WTC11 (cell line): ENCODE measurements around the gene RARB. TPM values are rescaled to one million over a fixed set of nuclear protein-coding genes. Genes with fewer than 3 reads are reported as not detected.

Source experiments
- ATAC-seq: fragments of 200-7000 bp; cut with Tn5 transposase; 2 replicates; pipeline ENCODE4 v1.10.0; 2021; ENCODE audit warnings: mild to moderate bottlenecking, moderate library complexity
- CTCF ChIA-PET: fragments of 300-600 bp; sonication (Branson Sonifier 250); formaldehyde crosslinking; loops from one replicate; lab custom pipeline; 2021; ENCODE audit warnings: antibody characterized with exemption; lab: Charles Lee
- POLR2A ChIA-PET: fragments of 350-600 bp; sonication (Branson Sonifier 250); formaldehyde crosslinking; loops from one replicate; lab custom pipeline; 2021; ENCODE audit warnings: antibody characterized with exemption; lab: Charles Lee
- DNase-seq: peaks from one replicate; pipeline ENCODE4 v3.0.0; 2021; ENCODE audit warnings: low spot score
- H3K27ac Mint-ChIP-seq: 2 replicates; pipeline ENCODE4 v1.8.0; 2021; ENCODE audit warnings: mixed read lengths
- H3K27me3 Mint-ChIP-seq: 2 replicates; pipeline ENCODE4 v1.8.0; 2021; ENCODE audit warnings: low read depth, mild to moderate bottlenecking, moderate library complexity, mixed read lengths
- H3K36me3 Mint-ChIP-seq: 2 replicates; pipeline ENCODE4 v1.8.0; 2021; ENCODE audit warnings: mixed read lengths
- H3K4me1 Mint-ChIP-seq: 2 replicates; pipeline ENCODE4 v1.8.0; 2022; ENCODE audit warnings: mixed read lengths
- H3K4me3 Mint-ChIP-seq: 2 replicates; pipeline ENCODE4 v1.8.0; 2021; ENCODE audit warnings: mild to moderate bottlenecking, moderate library complexity, mixed read lengths
- H3K9me3 Mint-ChIP-seq: 2 replicates; pipeline ENCODE4 v1.8.0; 2021; ENCODE audit warnings: mixed read lengths
- ATF1 ChIP-seq: sonication (generic); formaldehyde crosslinking; IDR thresholded peaks from 2 replicates; pipeline ENCODE4 v1.8.1; 2023; ENCODE audit warnings: mild to moderate bottlenecking, moderate library complexity, missing genetic modification reagents
- CREM ChIP-seq: sonication (generic); formaldehyde crosslinking; IDR thresholded peaks from 2 replicates; pipeline ENCODE4 v1.8.1; 2022; ENCODE audit warnings: mild to moderate bottlenecking, missing genetic modification reagents, moderate library complexity
- FOXK1 ChIP-seq: sonication (generic); formaldehyde crosslinking; IDR thresholded peaks from 2 replicates; pipeline ENCODE4 v1.8.0; 2022; ENCODE audit warnings: mild to moderate bottlenecking, moderate library complexity, missing genetic modification reagents
- FOXP1 ChIP-seq: sonication (generic); formaldehyde crosslinking; IDR thresholded peaks from 2 replicates; pipeline ENCODE4 v1.8.0; 2022; ENCODE audit warnings: missing genetic modification reagents, mild to moderate bottlenecking, moderate library complexity, borderline replicate concordance
- HMGA2 ChIP-seq: fragments of 250-450 bp; sonication (Bioruptor Pico); IDR thresholded peaks from 2 replicates; pipeline ENCODE4 v1.4.0; 2021; ENCODE audit warnings: mild to moderate bottlenecking, moderate library complexity
- JAZF1 ChIP-seq: fragments of 250-450 bp; sonication (Bioruptor Pico); IDR thresholded peaks from 2 replicates; pipeline ENCODE4 v1.9.0; 2021; ENCODE audit warnings: moderate library complexity, mild to moderate bottlenecking, inconsistent platforms
- MXD4 ChIP-seq: fragments of 250-450 bp; sonication (Bioruptor Pico); IDR thresholded peaks from 2 replicates; pipeline ENCODE4 v1.8.0; 2021; ENCODE audit warnings: mild to moderate bottlenecking, moderate library complexity, borderline replicate concordance
- NFE2L1 ChIP-seq: sonication (generic); formaldehyde crosslinking; IDR thresholded peaks from 2 replicates; pipeline ENCODE4 v1.8.1; 2023; ENCODE audit warnings: missing genetic modification reagents
- NFYB ChIP-seq: sonication (generic); formaldehyde crosslinking; conservative IDR thresholded peaks from 2 replicates; pipeline ENCODE4 v1.8.0; 2022; ENCODE audit warnings: low read depth, missing genetic modification reagents
- NR1H2 ChIP-seq: sonication (generic); formaldehyde crosslinking; IDR thresholded peaks from 2 replicates; pipeline ENCODE4 v1.9.0; 2021; ENCODE audit warnings: mild to moderate bottlenecking, moderate library complexity, missing genetic modification reagents
- PRRX2 ChIP-seq: fragments of 250-450 bp; sonication (Bioruptor Pico); IDR thresholded peaks from 2 replicates; pipeline ENCODE4 v1.8.0; 2021; ENCODE audit warnings: mild to moderate bottlenecking
- SOX15 ChIP-seq: fragments of 250-450 bp; sonication (Bioruptor Pico); IDR thresholded peaks from 2 replicates; pipeline ENCODE4 v1.9.0; 2021; ENCODE audit warnings: mild to moderate bottlenecking
- ZNF219 ChIP-seq: sonication (generic); formaldehyde crosslinking; IDR thresholded peaks from 2 replicates; pipeline ENCODE4 v1.8.0; 2023; ENCODE audit warnings: missing genetic modification reagents, mild to moderate bottlenecking, borderline replicate concordance
- ZNF416 ChIP-seq: fragments of 250-450 bp; sonication (Bioruptor Pico); IDR thresholded peaks from 2 replicates; pipeline ENCODE4 v1.9.0; 2021; ENCODE audit warnings: mild to moderate bottlenecking, inconsistent platforms
- total RNA-seq: library from RNA; stranded (reverse); gene quantifications from 3 replicates; pipeline ENCODE4 v1.2.3, GENCODE V29; 2021
- TF ChIP-seq, protein P1 (sequence below): sonication (generic); formaldehyde crosslinking; IDR thresholded peaks from 2 replicates; pipeline ENCODE4 v1.8.1; 2022; ENCODE audit warnings: low read depth, mild to moderate bottlenecking, moderate library complexity, missing genetic modification reagents, borderline replicate concordance
- TF ChIP-seq, protein P2 (sequence below): sonication (generic); formaldehyde crosslinking; IDR thresholded peaks from 2 replicates; pipeline ENCODE4 v1.8.1; 2023; ENCODE audit warnings: mild to moderate bottlenecking, moderate library complexity, missing genetic modification reagents
- TF ChIP-seq, protein P3 (sequence below): sonication (generic); formaldehyde crosslinking; IDR thresholded peaks from 2 replicates; pipeline ENCODE4 v1.8.1; 2023; ENCODE audit warnings: mild to moderate bottlenecking, missing genetic modification reagents
- TF ChIP-seq, protein P4 (sequence below): fragments of 250-450 bp; sonication (Bioruptor Pico); IDR thresholded peaks from 2 replicates; pipeline ENCODE4 v1.9.0; 2021; ENCODE audit warnings: moderate library complexity, mild to moderate bottlenecking, inconsistent platforms, borderline replicate concordance
- TF ChIP-seq, protein P5 (sequence below): sonication (generic); formaldehyde crosslinking; IDR thresholded peaks from 2 replicates; pipeline ENCODE4 v1.8.0; 2022; ENCODE audit warnings: missing genetic modification reagents
- TF ChIP-seq, protein P6 (sequence below): fragments of 200-600 bp; IDR thresholded peaks from 2 replicates; pipeline ENCODE4 v1.8.0; 2022; ENCODE audit warnings: antibody characterized with exemption
- TF ChIP-seq, protein P7 (sequence below): sonication (generic); formaldehyde crosslinking; IDR thresholded peaks from 2 replicates; pipeline ENCODE4 v1.8.0; 2022; ENCODE audit warnings: mild to moderate bottlenecking, missing genetic modification reagents

RARB gene
- total RNA-seq, 1 experiment from 2014 or later, result not detected

DNA sequence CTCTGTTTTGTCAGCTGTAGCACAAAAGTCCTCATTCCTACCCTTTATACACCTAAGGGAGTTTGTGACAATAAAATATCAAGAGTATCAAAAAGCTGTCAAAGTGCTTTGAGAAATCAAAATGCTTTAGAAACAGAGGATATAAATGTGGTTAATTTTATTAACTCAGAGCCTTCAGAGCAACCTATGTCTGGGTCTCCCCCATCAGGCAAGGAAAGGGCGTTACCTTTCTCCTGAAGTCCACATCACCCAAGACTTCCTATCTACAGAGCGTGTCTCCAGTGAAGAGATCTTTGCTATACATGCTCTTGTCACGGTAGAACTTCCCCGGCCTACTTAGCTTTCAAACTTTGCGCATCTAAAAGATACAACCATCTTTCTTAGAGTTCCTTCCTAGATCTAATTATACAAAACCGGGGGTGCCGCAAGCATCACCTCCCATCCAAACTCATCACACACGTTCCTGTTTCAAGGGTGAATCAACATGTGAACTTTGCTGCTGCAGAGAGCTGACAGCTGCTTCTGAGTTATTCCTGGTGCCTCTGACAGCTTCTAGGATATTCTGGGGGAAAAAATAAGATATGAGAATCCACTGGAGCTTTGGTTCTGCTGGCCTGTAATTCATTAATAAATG lies 93.0 kb downstream of the RARB start:
- no peak for TF ChIP-seq PRRX2
- TF ChIP-seq, protein P1, sequence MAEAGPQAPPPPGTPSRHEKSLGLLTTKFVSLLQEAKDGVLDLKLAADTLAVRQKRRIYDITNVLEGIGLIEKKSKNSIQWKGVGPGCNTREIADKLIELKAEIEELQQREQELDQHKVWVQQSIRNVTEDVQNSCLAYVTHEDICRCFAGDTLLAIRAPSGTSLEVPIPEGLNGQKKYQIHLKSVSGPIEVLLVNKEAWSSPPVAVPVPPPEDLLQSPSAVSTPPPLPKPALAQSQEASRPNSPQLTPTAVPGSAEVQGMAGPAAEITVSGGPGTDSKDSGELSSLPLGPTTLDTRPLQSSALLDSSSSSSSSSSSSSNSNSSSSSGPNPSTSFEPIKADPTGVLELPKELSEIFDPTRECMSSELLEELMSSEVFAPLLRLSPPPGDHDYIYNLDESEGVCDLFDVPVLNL (CRISPR knock-in tag), result no peak
- no peak for TF ChIP-seq NFYB (CRISPR knock-in tag)
- TF ChIP-seq MXD4, result no peak
- no peak for TF ChIP-seq JAZF1 (CRISPR knock-in tag)
- TF ChIP-seq NFE2L1, result no peak
- no peak for TF ChIP-seq SOX15
- TF ChIP-seq FOXP1 (CRISPR knock-in tag), result no peak
- no peak for TF ChIP-seq ZNF416
- TF ChIP-seq, protein P2, sequence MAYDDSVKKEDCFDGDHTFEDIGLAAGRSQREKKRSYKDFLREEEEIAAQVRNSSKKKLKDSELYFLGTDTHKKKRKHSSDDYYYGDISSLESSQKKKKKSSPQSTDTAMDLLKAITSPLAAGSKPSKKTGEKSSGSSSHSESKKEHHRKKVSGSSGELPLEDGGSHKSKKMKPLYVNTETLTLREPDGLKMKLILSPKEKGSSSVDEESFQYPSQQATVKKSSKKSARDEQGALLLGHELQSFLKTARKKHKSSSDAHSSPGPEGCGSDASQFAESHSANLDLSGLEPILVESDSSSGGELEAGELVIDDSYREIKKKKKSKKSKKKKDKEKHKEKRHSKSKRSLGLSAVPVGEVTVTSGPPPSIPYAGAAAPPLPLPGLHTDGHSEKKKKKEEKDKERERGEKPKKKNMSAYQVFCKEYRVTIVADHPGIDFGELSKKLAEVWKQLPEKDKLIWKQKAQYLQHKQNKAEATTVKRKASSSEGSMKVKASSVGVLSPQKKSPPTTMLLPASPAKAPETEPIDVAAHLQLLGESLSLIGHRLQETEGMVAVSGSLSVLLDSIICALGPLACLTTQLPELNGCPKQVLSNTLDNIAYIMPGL (CRISPR knock-in tag), result no peak
- TF ChIP-seq, protein P3, sequence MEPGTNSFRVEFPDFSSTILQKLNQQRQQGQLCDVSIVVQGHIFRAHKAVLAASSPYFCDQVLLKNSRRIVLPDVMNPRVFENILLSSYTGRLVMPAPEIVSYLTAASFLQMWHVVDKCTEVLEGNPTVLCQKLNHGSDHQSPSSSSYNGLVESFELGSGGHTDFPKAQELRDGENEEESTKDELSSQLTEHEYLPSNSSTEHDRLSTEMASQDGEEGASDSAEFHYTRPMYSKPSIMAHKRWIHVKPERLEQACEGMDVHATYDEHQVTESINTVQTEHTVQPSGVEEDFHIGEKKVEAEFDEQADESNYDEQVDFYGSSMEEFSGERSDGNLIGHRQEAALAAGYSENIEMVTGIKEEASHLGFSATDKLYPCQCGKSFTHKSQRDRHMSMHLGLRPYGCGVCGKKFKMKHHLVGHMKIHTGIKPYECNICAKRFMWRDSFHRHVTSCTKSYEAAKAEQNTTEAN, result no peak
- TF ChIP-seq, all 79 proteins: peak for 0
- no peak for DNase-seq
- Mint-ChIP-seq H3K4me3 (no peak overlapping the region), H3K4me1 (no peaks in the 10 kb centered on the region), H3K27ac (no peak overlapping the region), H3K27me3 (no peaks in the 10 kb centered on the region), H3K36me3 (no peaks in the 10 kb centered on the region), H3K9me3 (no peaks in the 10 kb centered on the region)
- ChIA-PET CTCF (interaction anchor here (1.0 kb wide), 1 partner anchor 12 kb away, joined by 3 read pairs; no protein-coding TSS in a partner anchor), POLR2A (no interaction called here)
- 0 out of 2 replicates have a peak, but pooled peaks have one; percentile 28 for ATAC-seq

DNA sequence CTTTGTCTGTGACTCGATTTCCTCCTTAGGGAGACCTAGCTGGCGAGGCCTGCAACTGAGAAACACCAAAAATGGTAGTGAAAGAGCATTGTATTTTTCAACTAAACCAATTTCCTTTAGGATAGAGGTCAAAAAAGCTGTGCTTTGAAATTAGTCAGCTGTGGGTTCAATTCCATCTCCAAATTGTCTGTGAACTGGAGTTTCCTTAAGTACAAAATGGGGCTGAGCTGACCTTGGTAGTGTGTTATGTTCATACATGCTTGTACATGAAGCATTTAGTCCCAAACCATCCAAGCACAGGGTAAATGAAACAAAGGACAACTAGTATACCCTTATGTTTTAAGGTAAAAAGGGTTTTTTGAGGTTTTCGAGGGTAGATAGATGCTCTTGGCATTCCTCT lies 99.3 kb downstream of the RARB start:
- no peak overlapping the region for H3K4me3 Mint-ChIP-seq
- DNase-seq, result no peak
- TF ChIP-seq FOXK1 (no peak), HMGA2 (CRISPR knock-in tag) (no peak), NR1H2 (CRISPR knock-in tag) (no peak), ZNF219 (no peak), JAZF1 (CRISPR knock-in tag) (no peak), CREM (no peak), SOX15 (no peak), ATF1 (CRISPR knock-in tag) (no peak)
- TF ChIP-seq, protein P4, sequence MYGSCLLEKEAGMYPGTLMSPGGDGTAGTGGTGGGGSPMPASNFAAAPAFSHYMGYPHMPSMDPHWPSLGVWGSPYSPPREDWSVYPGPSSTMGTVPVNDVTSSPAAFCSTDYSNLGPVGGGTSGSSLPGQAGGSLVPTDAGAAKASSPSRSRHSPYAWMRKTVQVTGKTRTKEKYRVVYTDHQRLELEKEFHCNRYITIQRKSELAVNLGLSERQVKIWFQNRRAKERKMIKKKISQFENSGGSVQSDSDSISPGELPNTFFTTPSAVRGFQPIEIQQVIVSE (CRISPR knock-in tag), result no peak
- TF ChIP-seq, protein P5, sequence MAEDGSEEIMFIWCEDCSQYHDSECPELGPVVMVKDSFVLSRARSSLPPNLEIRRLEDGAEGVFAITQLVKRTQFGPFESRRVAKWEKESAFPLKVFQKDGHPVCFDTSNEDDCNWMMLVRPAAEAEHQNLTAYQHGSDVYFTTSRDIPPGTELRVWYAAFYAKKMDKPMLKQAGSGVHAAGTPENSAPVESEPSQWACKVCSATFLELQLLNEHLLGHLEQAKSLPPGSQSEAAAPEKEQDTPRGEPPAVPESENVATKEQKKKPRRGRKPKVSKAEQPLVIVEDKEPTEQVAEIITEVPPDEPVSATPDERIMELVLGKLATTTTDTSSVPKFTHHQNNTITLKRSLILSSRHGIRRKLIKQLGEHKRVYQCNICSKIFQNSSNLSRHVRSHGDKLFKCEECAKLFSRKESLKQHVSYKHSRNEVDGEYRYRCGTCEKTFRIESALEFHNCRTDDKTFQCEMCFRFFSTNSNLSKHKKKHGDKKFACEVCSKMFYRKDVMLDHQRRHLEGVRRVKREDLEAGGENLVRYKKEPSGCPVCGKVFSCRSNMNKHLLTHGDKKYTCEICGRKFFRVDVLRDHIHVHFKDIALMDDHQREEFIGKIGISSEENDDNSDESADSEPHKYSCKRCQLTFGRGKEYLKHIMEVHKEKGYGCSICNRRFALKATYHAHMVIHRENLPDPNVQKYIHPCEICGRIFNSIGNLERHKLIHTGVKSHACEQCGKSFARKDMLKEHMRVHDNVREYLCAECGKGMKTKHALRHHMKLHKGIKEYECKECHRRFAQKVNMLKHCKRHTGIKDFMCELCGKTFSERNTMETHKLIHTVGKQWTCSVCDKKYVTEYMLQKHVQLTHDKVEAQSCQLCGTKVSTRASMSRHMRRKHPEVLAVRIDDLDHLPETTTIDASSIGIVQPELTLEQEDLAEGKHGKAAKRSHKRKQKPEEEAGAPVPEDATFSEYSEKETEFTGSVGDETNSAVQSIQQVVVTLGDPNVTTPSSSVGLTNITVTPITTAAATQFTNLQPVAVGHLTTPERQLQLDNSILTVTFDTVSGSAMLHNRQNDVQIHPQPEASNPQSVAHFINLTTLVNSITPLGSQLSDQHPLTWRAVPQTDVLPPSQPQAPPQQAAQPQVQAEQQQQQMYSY (CRISPR knock-in tag), result no peak
- TF ChIP-seq, protein P6, sequence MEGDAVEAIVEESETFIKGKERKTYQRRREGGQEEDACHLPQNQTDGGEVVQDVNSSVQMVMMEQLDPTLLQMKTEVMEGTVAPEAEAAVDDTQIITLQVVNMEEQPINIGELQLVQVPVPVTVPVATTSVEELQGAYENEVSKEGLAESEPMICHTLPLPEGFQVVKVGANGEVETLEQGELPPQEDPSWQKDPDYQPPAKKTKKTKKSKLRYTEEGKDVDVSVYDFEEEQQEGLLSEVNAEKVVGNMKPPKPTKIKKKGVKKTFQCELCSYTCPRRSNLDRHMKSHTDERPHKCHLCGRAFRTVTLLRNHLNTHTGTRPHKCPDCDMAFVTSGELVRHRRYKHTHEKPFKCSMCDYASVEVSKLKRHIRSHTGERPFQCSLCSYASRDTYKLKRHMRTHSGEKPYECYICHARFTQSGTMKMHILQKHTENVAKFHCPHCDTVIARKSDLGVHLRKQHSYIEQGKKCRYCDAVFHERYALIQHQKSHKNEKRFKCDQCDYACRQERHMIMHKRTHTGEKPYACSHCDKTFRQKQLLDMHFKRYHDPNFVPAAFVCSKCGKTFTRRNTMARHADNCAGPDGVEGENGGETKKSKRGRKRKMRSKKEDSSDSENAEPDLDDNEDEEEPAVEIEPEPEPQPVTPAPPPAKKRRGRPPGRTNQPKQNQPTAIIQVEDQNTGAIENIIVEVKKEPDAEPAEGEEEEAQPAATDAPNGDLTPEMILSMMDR, result no peak
- TF ChIP-seq, protein P7, sequence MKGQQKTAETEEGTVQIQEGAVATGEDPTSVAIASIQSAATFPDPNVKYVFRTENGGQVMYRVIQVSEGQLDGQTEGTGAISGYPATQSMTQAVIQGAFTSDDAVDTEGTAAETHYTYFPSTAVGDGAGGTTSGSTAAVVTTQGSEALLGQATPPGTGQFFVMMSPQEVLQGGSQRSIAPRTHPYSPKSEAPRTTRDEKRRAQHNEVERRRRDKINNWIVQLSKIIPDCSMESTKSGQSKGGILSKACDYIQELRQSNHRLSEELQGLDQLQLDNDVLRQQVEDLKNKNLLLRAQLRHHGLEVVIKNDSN (CRISPR knock-in tag), result no peak
- H3K9me3 Mint-ChIP-seq, result peaks cover 21% of the 10 kb centered on the region
- H3K36me3 Mint-ChIP-seq, result peaks cover 2% of the 10 kb centered on the region; the same call in 1 of the 2 replicates
- ChIA-PET POLR2A (no interaction called here), CTCF (no interaction called here)
- no peaks in the 10 kb centered on the region for H3K27me3 Mint-ChIP-seq
- peaks cover 2% of the 10 kb centered on the region; the same call in 1 of the 2 replicates for H3K4me1 Mint-ChIP-seq
- ATAC-seq, result no peak
- H3K27ac Mint-ChIP-seq, result no peak overlapping the region
